ENCODE results near the gene ZSCAN22. TPM values are rescaled to one million over a fixed set of nuclear protein-coding genes. Genes with fewer than 3 reads are reported as not detected.
A peak's percentile ranks its signal among the peaks of the same experiment; 100 is the strongest.

The ZSCAN22 gene
- total and polyA plus RNA-seq, 2 of the 13 experiments (the other 11 are each of a cell fraction or from before 2014, with no cell fraction given): 2.5 to 3.5 TPM

GRCh38 chr19:58362272-58362994 is 35.6 kb downstream of the ZSCAN22 start, which contains the start of gene ZNF497 (continued):
- TF ChIP-seq ZFAT (CRISPR knock-in tag; conservative IDR thresholded peaks at IDR 0.05): 0 out of 2 replicates have a peak, but pooled peaks have one; percentile 46
- 0 out of 2 replicates have a peak, but pooled peaks have one; percentile 46 for TF ChIP-seq RELA (CRISPR knock-in tag; IDR thresholded peaks at IDR 0.05)
- TF ChIP-seq ELF1 (CRISPR knock-in tag; IDR thresholded peaks at IDR 0.05): peak; percentile 93
- TF ChIP-seq IRF1 (CRISPR knock-in tag; IDR thresholded peaks at IDR 0.05; ENCODE audit: low read depth): no peak
- TF ChIP-seq ARID4A (CRISPR knock-in tag; IDR thresholded peaks at IDR 0.05; ENCODE audit: borderline replicate concordance): peak; percentile 99
- TF ChIP-seq SNAI1 (CRISPR knock-in tag; IDR thresholded peaks at IDR 0.05; ENCODE audit: borderline replicate concordance): no peak
- TF ChIP-seq ZMAT5 (CRISPR knock-in tag; IDR thresholded peaks at IDR 0.05; ENCODE audit: borderline replicate concordance, low read depth): no peak
- TF ChIP-seq KLF16 (CRISPR knock-in tag; IDR thresholded peaks at IDR 0.05): peak in 1 of 2 experiments; percentile 35; a peak in 1 of 4 replicates
- TF ChIP-seq ZNF12 (CRISPR knock-in tag; IDR thresholded peaks at IDR 0.05): 0 out of 2 replicates have a peak, but pooled peaks have one; percentile 10
- TF ChIP-seq ZNF7 (CRISPR knock-in tag; IDR thresholded peaks at IDR 0.05): no peak
- TF ChIP-seq MAZ (IDR thresholded peaks at IDR 0.05; ENCODE audit: borderline replicate concordance, low read depth, low read length): no peak; the same call in 1 of the 2 replicates
- TF ChIP-seq MAZ (CRISPR knock-in tag; IDR thresholded peaks at IDR 0.05; ENCODE audit: low read depth): no peak; the same call in 1 of the 2 replicates
- TF ChIP-seq FUBP1 (CRISPR knock-in tag; IDR thresholded peaks at IDR 0.05; ENCODE audit: borderline replicate concordance): no peak
- no peak; the same call in 1 of the 2 replicates for TF ChIP-seq ZNF569 (CRISPR knock-in tag; IDR thresholded peaks at IDR 0.05; ENCODE audit: borderline replicate concordance)
- TF ChIP-seq ZSCAN25 (CRISPR knock-in tag; IDR thresholded peaks at IDR 0.05): peak; percentile 38; the same call in 1 of the 2 replicates
- no peak; the same call in 1 of the 2 replicates for TF ChIP-seq HNF4A (CRISPR knock-in tag; IDR thresholded peaks at IDR 0.05)
- TF ChIP-seq ZFP91 (CRISPR knock-in tag; IDR thresholded peaks at IDR 0.05; ENCODE audit: borderline replicate concordance): no peak; the same call in none of the 2 replicates
- TF ChIP-seq SCMH1 (CRISPR knock-in tag; IDR thresholded peaks at IDR 0.05; ENCODE audit: borderline replicate concordance): no peak
- TF ChIP-seq NR2C2 (CRISPR knock-in tag; IDR thresholded peaks at IDR 0.05; ENCODE audit: borderline replicate concordance): peak; percentile 86
